AG04449 (cell line): ENCODE data around the gene RHOD.

Experiments
- CTCF ChIA-PET: fragments of 350-600 bp; formaldehyde crosslinking; extraction: SDS; loops from one replicate; lab custom pipeline; 2021; ENCODE audit warnings: antibody characterized with exemption; lab: Yijun Ruan, JAX
- POLR2A ChIA-PET: fragments of 400-600, 350-600 bp; formaldehyde crosslinking; extraction: SDS; loops from one replicate; lab custom pipeline; 2020; ENCODE audit warnings: antibody characterized with exemption, inconsistent platforms; lab: Yijun Ruan, JAX
- DNase-seq: peaks from one replicate; pipeline ENCODE4 v3.0.0-alpha.2; 2010; ENCODE audit warnings: low read depth, low spot score
- H3K4me3 ChIP-seq: 2 replicates; pipeline ENCODE4 v1.5.1; 2011; ENCODE audit warnings: low read depth, mild to moderate bottlenecking, control low read depth, low read length
- CTCF ChIP-seq: IDR thresholded peaks from one replicate; pipeline ENCODE4 v1.5.1; 2011; ENCODE audit warnings: mild to moderate bottlenecking, moderate library complexity, low read length, control low read depth, inconsistent platforms; ENCODE audit not compliant: insufficient read depth; ENCODE audit errors: missing control alignments

RHOD gene

GRCh38 chr11:67058506-67058905 lies 1.9 kb downstream of the RHOD start:
- POLR2A ChIA-PET = interaction anchor here (0.6 kb wide), 1 partner anchor 207 kb away, joined by 3 read pairs; no protein-coding TSS in a partner anchor
- no peak overlapping the region for H3K4me3 ChIP-seq
- DNase-seq = no peak
- CTCF ChIA-PET = interaction anchor here (0.8 kb wide), 1 partner anchor 225 kb away, joined by 3 read pairs; no protein-coding TSS in a partner anchor
- no peak for TF ChIP-seq CTCF

GRCh38 chr11:67059671-67060070 lies 3.0 kb downstream of the RHOD start:
- ChIA-PET CTCF (no interaction called here), POLR2A (no interaction called here)

GRCh38 chr11:67060111-67060522 lies 3.5 kb downstream of the RHOD start:
- no peak for DNase-seq
- no peak overlapping the region for H3K4me3 ChIP-seq
- CTCF ChIA-PET = interaction anchor here (1.2 kb wide), 1 partner anchor 12 kb away, joined by 5 read pairs; no protein-coding TSS in a partner anchor
- TF ChIP-seq CTCF = no peak
- POLR2A ChIA-PET = no interaction called here

More at GRCh38 chr11:67059671-67060070, 3.0 kb downstream of the RHOD start:
- DNase-seq = no peak
- no peak for TF ChIP-seq CTCF
- H3K4me3 ChIP-seq = no peak overlapping the region

GRCh38 chr11:67062526-67063373 lies 6.1 kb downstream of the RHOD start:
- CTCF ChIA-PET = interaction anchor here (0.8 to 1.0 kb wide), 2 partner anchors 9 to 10 kb away, joined by 3 read pairs; no protein-coding TSS in a partner anchor
- POLR2A ChIA-PET = no interaction called here
- TF ChIP-seq CTCF = no peak
- no peak overlapping the region for H3K4me3 ChIP-seq
- no peak for DNase-seq

- no peak for TF ChIP-seq CTCF
- no peak for DNase-seq
- H3K4me3 ChIP-seq = no peak overlapping the region
- ChIA-PET POLR2A (no interaction called here), CTCF (interaction anchor here (1.1 kb wide), 1 partner anchor 12 kb away, joined by 5 read pairs; no protein-coding TSS in a partner anchor)
These were observed 9.7 kb downstream of the RHOD start for GRCh38 chr11:67066333-67066709.

- no peak for DNase-seq
- ChIA-PET POLR2A (no interaction called here), CTCF (interaction anchor here (1.1 to 9.4 kb wide), 6 partner anchors 10 to 243 kb away, joined by 3 to 57 read pairs (median 5); no protein-coding TSS in a partner anchor)
- no peak overlapping the region for H3K4me3 ChIP-seq
- peak; percentile 93 for TF ChIP-seq CTCF
These were observed 15.0 kb downstream of the RHOD start for GRCh38 chr11:67071420-67072284.
